ENCODE data around the gene PPP1R3D. TPM values are rescaled to one million over a fixed set of nuclear protein-coding genes. Genes with fewer than 3 reads are reported as not detected.
"Not testable (repeated sequence)": the region's sequence is repeated elsewhere in the genome, so short reads cannot be mapped to it uniquely, and the experiment has no call there.

The PPP1R3D gene
- total RNA-seq, 2 donors from 2014 or later: 6.0 to 6.3 TPM

DNA sequence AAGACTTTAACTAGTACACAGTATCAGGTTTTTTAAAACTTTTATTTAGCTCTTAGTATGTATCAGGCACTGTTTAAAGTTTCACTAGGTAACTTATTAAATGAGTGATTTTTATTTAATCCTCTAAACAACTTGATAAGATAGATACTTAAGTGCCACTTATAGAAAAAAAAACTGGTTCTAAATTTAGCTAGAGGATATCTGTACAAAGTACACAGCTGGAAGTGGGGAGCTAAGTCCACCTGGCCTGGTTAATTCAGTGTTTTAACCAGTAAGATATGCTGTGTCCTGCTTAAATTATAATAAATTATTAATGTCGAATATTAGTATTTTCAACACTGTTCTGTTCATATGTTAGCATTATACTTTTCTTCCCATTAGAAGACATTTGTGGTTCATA lies 44.2 kb downstream of the PPP1R3D start:
- no peak for ATAC-seq
- DNase-seq: no peak
- WGBS, 2 donors: 47 to 48% methylated on average over 1 of the region's 1 CpG
- Histone ChIP-seq H3K9me3 (no peaks in the 10 kb centered on the region), H3K27ac (no peak overlapping the region), H3K27me3 (no peaks in the 10 kb centered on the region), H3K4me3 (no peak overlapping the region), H3K4me1 (no peaks in the 10 kb centered on the region), H3K36me3 (replicated peaks in 1 of 2; ENCODE audit: insufficient read depth in 1 of 2, low read depth in 2 of 2) (no peaks in the 10 kb centered on the region)
- no peak for TF ChIP-seq POLR2A (IDR thresholded peaks at IDR 0.05)
- TF ChIP-seq, protein P1, sequence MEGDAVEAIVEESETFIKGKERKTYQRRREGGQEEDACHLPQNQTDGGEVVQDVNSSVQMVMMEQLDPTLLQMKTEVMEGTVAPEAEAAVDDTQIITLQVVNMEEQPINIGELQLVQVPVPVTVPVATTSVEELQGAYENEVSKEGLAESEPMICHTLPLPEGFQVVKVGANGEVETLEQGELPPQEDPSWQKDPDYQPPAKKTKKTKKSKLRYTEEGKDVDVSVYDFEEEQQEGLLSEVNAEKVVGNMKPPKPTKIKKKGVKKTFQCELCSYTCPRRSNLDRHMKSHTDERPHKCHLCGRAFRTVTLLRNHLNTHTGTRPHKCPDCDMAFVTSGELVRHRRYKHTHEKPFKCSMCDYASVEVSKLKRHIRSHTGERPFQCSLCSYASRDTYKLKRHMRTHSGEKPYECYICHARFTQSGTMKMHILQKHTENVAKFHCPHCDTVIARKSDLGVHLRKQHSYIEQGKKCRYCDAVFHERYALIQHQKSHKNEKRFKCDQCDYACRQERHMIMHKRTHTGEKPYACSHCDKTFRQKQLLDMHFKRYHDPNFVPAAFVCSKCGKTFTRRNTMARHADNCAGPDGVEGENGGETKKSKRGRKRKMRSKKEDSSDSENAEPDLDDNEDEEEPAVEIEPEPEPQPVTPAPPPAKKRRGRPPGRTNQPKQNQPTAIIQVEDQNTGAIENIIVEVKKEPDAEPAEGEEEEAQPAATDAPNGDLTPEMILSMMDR (IDR thresholded peaks at IDR 0.05): no peak
- intact Hi-C loops (cut with DNase I): no loop called here

DNA sequence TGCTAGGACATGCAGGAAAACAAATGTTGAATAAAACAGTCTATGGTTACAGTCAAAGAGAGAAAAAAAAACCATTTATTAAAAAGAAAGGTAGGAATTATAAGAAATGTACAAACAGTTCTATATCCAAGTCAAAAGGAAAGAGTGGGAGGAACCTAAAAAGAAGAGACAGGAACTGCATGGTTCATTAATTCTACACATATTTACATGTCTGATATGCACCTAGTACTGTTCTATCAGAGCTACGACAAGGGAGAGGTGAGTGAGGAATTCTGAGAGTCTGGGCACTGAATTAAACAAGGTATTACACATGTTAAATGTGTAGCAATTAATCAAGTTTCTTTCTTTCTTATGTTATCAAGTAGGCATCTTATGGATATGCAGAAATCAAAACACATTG lies 48.5 kb downstream of the PPP1R3D start:
- ATAC-seq (no peak), DNase-seq (no peak)
- Histone ChIP-seq H3K9me3 (no peaks in the 10 kb centered on the region), H3K27ac (no peak overlapping the region), H3K4me3 (no peak overlapping the region), H3K27me3 (no peaks in the 10 kb centered on the region), H3K4me1 (no peaks in the 10 kb centered on the region), H3K36me3 (replicated peaks in 1 of 2; ENCODE audit: insufficient read depth in 1 of 2, low read depth in 2 of 2) (no peaks in the 10 kb centered on the region)
- TF ChIP-seq POLR2A (IDR thresholded peaks at IDR 0.05): no peak
- TF ChIP-seq, protein P1 (IDR thresholded peaks at IDR 0.05): no peak
- intact Hi-C loops (cut with DNase I): no loop called here
- 50 to 68% methylated on average over 1 of the region's 1 CpG for WGBS, 2 donors

- intact Hi-C loops (cut with DNase I); H3K9me3 ChIP-seq; DNase-seq; ATAC-seq; H3K27ac ChIP-seq; H3K27me3 ChIP-seq; H3K4me1 ChIP-seq; H3K4me3 ChIP-seq; H3K36me3 ChIP-seq (replicated peaks in 1 of 2; ENCODE audit: insufficient read depth in 1 of 2, low read depth in 2 of 2): not testable (repeated sequence)
- WGBS, 2 donors: 93 to 98% methylated on average over 2 of the region's 2 CpGs
These were observed 50.1 kb downstream of the PPP1R3D start for GRCh38 chr20:59890035-59890434.

DNA sequence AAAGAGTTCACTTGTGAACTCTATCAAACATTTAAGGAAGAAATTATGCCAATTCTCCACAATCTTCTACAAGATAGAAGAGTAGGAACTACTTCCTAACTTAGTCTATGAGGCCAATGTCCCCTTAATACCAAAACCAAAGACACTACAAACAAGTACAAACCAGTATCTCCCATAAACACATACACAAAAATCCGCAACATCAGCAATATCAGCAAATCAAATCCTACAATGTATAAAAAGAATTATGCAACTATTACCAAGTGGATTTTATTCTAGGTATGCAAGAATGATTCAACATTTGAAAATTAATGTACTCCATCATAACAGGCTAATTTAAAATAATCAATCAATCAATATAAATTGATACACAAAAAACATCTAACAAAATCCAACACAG lies 52.1 kb downstream of the PPP1R3D start:
- H3K36me3 ChIP-seq (replicated peaks in 1 of 2; ENCODE audit: insufficient read depth in 1 of 2, low read depth in 2 of 2): no peaks in the 10 kb centered on the region
- no peaks in the 10 kb centered on the region for H3K27me3 ChIP-seq
- TF ChIP-seq, protein P1 (IDR thresholded peaks at IDR 0.05): no peak
- no peak for TF ChIP-seq POLR2A (IDR thresholded peaks at IDR 0.05)
- H3K4me1 ChIP-seq: no peaks in the 10 kb centered on the region
- DNase-seq: no peak
- WGBS, 2 donors: 92 to 96% methylated on average over 1 of the region's 1 CpG
- no peak overlapping the region for H3K27ac ChIP-seq
- H3K4me3 ChIP-seq: no peak overlapping the region
- no peak for ATAC-seq
- intact Hi-C loops (cut with DNase I): no loop called here
- no peaks in the 10 kb centered on the region for H3K9me3 ChIP-seq

Other genes starting within 250 kb of the PPP1R3D start
- gene SYCP2, start 6.7 kb downstream of the PPP1R3D start, total RNA-seq: 10 to 100 TPM in 1 of 2 donors, 1 to 10 TPM in 1; 3.6 to 15.3 TPM
- gene FAM217B, start 84 bp upstream of the PPP1R3D start, total RNA-seq: 1 to 10 TPM; 2.6 to 3.6 TPM
- gene CDH26, start 18.1 kb upstream of the PPP1R3D start, total RNA-seq: under 1 TPM; 0.26 to 0.33 TPM